ENCODE results near the gene CST1.
"Not testable (repeated sequence)": the region's sequence is repeated elsewhere in the genome, so short reads cannot be mapped to it uniquely, and the experiment has no call there.

The CST1 gene

GRCh38 chr20:23773127-23773526 is 22.4 kb upstream of the CST1 start:
- Histone ChIP-seq H3K9me3 (ENCODE audit: low read length) (no peaks in the 10 kb centered on the region), H3K27me3 (ENCODE audit: control insufficient read depth in 1 of 2, insufficient read depth in 2 of 2, low read length in 2 of 2) (no peaks in the 10 kb centered on the region), H3K27ac (ENCODE audit: low read depth, low read length) (no peak overlapping the region), H3K36me3 (ENCODE audit: insufficient read depth, low read length) (no peaks in the 10 kb centered on the region), H3K4me1 (ENCODE audit: insufficient read depth, low read length) (no peaks in the 10 kb centered on the region), H3K4me3 (ENCODE audit: low read depth in 1 of 2, low read length in 2 of 2) (no peak overlapping the region), H3K9ac (ENCODE audit: low read length) (no peak overlapping the region)

- Histone ChIP-seq H3K27me3 (ENCODE audit: control insufficient read depth in 1 of 2, insufficient read depth in 2 of 2, low read length in 2 of 2) (no peaks in the 10 kb centered on the region), H3K9me3 (ENCODE audit: low read length) (no peaks in the 10 kb centered on the region), H3K27ac (ENCODE audit: low read depth, low read length) (no peak overlapping the region), H3K4me1 (ENCODE audit: insufficient read depth, low read length) (no peaks in the 10 kb centered on the region), H3K36me3 (ENCODE audit: insufficient read depth, low read length) (no peaks in the 10 kb centered on the region), H3K9ac (ENCODE audit: low read length) (no peak overlapping the region), H3K4me3 (ENCODE audit: low read depth in 1 of 2, low read length in 2 of 2) (no peak overlapping the region)
These were observed 21.3 kb upstream of the CST1 start for GRCh38 chr20:23772074-23772473.

DNA sequence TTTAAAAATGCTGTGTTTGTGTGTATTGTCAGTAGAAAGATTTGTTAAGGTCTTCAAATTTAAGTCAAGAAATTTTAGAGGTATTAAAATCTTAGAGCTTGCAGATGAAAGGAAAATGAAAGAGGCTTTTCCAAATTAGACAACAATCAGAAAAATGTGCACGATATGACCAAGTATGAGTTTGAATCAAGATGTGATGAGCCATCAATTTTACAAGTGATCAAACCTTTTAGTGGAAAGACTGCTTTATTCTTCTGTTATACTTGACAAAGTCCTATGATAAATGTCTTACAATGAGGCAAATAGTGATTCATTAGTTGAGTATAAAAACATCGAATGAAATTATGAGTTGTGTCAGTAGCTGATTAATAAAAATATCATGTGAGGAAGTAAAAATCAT is 19.6 kb upstream of the CST1 start:
- Histone ChIP-seq H3K27me3 (ENCODE audit: control insufficient read depth in 1 of 2, insufficient read depth in 2 of 2, low read length in 2 of 2) (no peaks in the 10 kb centered on the region), H3K4me1 (ENCODE audit: insufficient read depth, low read length) (no peaks in the 10 kb centered on the region), H3K36me3 (ENCODE audit: insufficient read depth, low read length) (no peaks in the 10 kb centered on the region), H3K4me3 (ENCODE audit: low read depth in 1 of 2, low read length in 2 of 2) (no peak overlapping the region), H3K9ac (ENCODE audit: low read length) (no peak overlapping the region), H3K27ac (ENCODE audit: low read depth, low read length) (no peak overlapping the region), H3K9me3 (ENCODE audit: low read length) (no peaks in the 10 kb centered on the region)

GRCh38 chr20:23768520-23768919 is 17.8 kb upstream of the CST1 start:
- not testable (repeated sequence) for H3K9me3 ChIP-seq (ENCODE audit: low read length); H3K27ac ChIP-seq (ENCODE audit: low read depth, low read length); H3K4me3 ChIP-seq (ENCODE audit: low read depth in 1 of 2, low read length in 2 of 2); H3K27me3 ChIP-seq (ENCODE audit: control insufficient read depth in 1 of 2, insufficient read depth in 2 of 2, low read length in 2 of 2); H3K4me1 ChIP-seq (ENCODE audit: insufficient read depth, low read length); H3K9ac ChIP-seq (ENCODE audit: low read length); H3K36me3 ChIP-seq (ENCODE audit: insufficient read depth, low read length)

DNA sequence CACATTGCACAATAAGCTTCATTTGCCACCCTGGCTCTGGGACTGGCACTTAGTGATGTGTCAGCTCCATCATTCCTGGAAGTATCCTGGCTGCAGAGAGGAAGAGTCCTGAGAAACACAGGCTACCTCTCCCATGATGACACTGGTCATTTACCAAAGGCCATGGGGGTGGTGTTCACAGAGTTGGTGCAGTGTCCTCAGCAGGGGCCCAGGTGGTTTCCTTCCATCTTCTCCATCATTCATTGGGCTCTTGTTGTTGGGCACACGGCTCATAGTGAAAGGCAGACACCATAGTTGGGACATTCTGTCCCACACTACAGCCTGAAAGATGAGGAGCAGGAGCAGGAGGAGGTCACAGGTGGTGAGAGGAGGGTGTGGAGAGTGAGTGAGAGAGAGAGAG is 15.8 kb upstream of the CST1 start:
- no peaks in the 10 kb centered on the region for H3K9me3 ChIP-seq (ENCODE audit: low read length)
- H3K9ac ChIP-seq (ENCODE audit: low read length) = no peak overlapping the region
- no peak overlapping the region for H3K27ac ChIP-seq (ENCODE audit: low read depth, low read length)
- H3K4me3 ChIP-seq (ENCODE audit: low read depth in 1 of 2, low read length in 2 of 2) = no peak overlapping the region
- no peaks in the 10 kb centered on the region for H3K36me3 ChIP-seq (ENCODE audit: insufficient read depth, low read length)
- no peaks in the 10 kb centered on the region for H3K4me1 ChIP-seq (ENCODE audit: insufficient read depth, low read length)
- no peaks in the 10 kb centered on the region for H3K27me3 ChIP-seq (ENCODE audit: control insufficient read depth in 1 of 2, insufficient read depth in 2 of 2, low read length in 2 of 2)

GRCh38 chr20:23765578-23765977 is 14.8 kb upstream of the CST1 start:
- no peaks in the 10 kb centered on the region for H3K9me3 ChIP-seq (ENCODE audit: low read length)
- H3K4me1 ChIP-seq (ENCODE audit: insufficient read depth, low read length) = no peaks in the 10 kb centered on the region
- no peak overlapping the region for H3K9ac ChIP-seq (ENCODE audit: low read length)
- H3K4me3 ChIP-seq (ENCODE audit: low read depth in 1 of 2, low read length in 2 of 2) = no peak overlapping the region
- H3K27me3 ChIP-seq (ENCODE audit: control insufficient read depth in 1 of 2, insufficient read depth in 2 of 2, low read length in 2 of 2) = no peaks in the 10 kb centered on the region
- no peaks in the 10 kb centered on the region for H3K36me3 ChIP-seq (ENCODE audit: insufficient read depth, low read length)
- H3K27ac ChIP-seq (ENCODE audit: low read depth, low read length) = no peak overlapping the region

DNA sequence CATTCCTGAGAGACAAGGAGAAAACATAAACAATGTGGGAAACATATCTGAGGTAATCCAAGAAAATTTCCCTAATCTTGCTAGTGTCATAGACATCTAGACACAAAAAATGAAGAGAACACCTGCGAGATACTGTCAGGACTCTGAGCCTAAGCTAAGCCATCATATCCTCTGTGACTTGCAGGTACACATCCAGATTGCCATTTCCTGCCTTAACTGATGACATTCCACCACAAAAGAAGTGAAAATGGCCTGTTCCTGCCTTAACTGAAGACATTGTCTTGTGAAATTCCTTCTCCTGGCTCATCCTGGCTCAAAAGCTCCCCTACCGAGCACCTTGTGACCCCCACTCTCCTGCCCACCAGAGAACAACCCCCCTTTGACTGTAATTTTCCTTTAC is 13.9 kb upstream of the CST1 start:
- not testable (repeated sequence) for H3K4me1 ChIP-seq (ENCODE audit: insufficient read depth, low read length); H3K27me3 ChIP-seq (ENCODE audit: control insufficient read depth in 1 of 2, insufficient read depth in 2 of 2, low read length in 2 of 2); H3K9me3 ChIP-seq (ENCODE audit: low read length); H3K27ac ChIP-seq (ENCODE audit: low read depth, low read length); H3K36me3 ChIP-seq (ENCODE audit: insufficient read depth, low read length); H3K4me3 ChIP-seq (ENCODE audit: low read depth in 1 of 2, low read length in 2 of 2); H3K9ac ChIP-seq (ENCODE audit: low read length)

- H3K27ac ChIP-seq (ENCODE audit: low read depth, low read length) = no peak overlapping the region
- no peak overlapping the region for H3K4me3 ChIP-seq (ENCODE audit: low read depth in 1 of 2, low read length in 2 of 2)
- no peaks in the 10 kb centered on the region for H3K4me1 ChIP-seq (ENCODE audit: insufficient read depth, low read length)
- no peaks in the 10 kb centered on the region for H3K36me3 ChIP-seq (ENCODE audit: insufficient read depth, low read length)
- no peak overlapping the region for H3K9ac ChIP-seq (ENCODE audit: low read length)
- H3K9me3 ChIP-seq (ENCODE audit: low read length) = no peaks in the 10 kb centered on the region
- H3K27me3 ChIP-seq (ENCODE audit: control insufficient read depth in 1 of 2, insufficient read depth in 2 of 2, low read length in 2 of 2) = no peaks in the 10 kb centered on the region
These were observed 12.6 kb upstream of the CST1 start for GRCh38 chr20:23763345-23763744.

GRCh38 chr20:23759306-23759940 is 8.7 kb upstream of the CST1 start:
- no peaks in the 10 kb centered on the region for H3K36me3 ChIP-seq (ENCODE audit: insufficient read depth, low read length)
- no peaks in the 10 kb centered on the region for H3K27me3 ChIP-seq (ENCODE audit: control insufficient read depth in 1 of 2, insufficient read depth in 2 of 2, low read length in 2 of 2)
- H3K4me1 ChIP-seq (ENCODE audit: insufficient read depth, low read length) = no peaks in the 10 kb centered on the region
- H3K9me3 ChIP-seq (ENCODE audit: low read length) = no peaks in the 10 kb centered on the region
- no peak overlapping the region for H3K9ac ChIP-seq (ENCODE audit: low read length)
- H3K4me3 ChIP-seq (ENCODE audit: low read depth in 1 of 2, low read length in 2 of 2) = no peak overlapping the region
- H3K27ac ChIP-seq (ENCODE audit: low read depth, low read length) = no peak overlapping the region

DNA sequence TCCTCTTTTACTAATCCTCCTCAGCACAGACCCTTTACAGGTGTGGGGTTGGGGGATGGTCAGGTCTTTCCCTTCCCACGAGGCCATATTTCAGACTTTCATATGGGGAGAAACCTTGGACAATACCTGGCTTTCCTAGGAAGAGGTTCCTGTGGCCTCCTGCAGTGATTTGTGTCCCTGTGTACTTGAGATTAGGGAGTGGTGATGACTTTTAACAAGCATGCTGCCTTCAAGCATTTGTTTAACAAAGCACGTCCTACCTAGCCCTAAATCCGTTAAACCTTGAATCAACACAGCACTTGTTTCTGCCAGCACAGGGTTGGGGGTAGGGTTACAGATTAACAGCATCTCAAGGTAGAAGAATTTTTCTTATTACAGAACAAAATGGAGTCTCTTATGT is 6.1 kb upstream of the CST1 start:
- not testable (repeated sequence) for H3K27ac ChIP-seq (ENCODE audit: low read depth, low read length); H3K9ac ChIP-seq (ENCODE audit: low read length); H3K36me3 ChIP-seq (ENCODE audit: insufficient read depth, low read length); H3K4me1 ChIP-seq (ENCODE audit: insufficient read depth, low read length); H3K27me3 ChIP-seq (ENCODE audit: control insufficient read depth in 1 of 2, insufficient read depth in 2 of 2, low read length in 2 of 2); H3K9me3 ChIP-seq (ENCODE audit: low read length); H3K4me3 ChIP-seq (ENCODE audit: low read depth in 1 of 2, low read length in 2 of 2)

GRCh38 chr20:23755131-23755611 is 4.4 kb upstream of the CST1 start:
- not testable (repeated sequence) for H3K9me3 ChIP-seq (ENCODE audit: low read length); H3K9ac ChIP-seq (ENCODE audit: low read length); H3K4me1 ChIP-seq (ENCODE audit: insufficient read depth, low read length); H3K27me3 ChIP-seq (ENCODE audit: control insufficient read depth in 1 of 2, insufficient read depth in 2 of 2, low read length in 2 of 2); H3K4me3 ChIP-seq (ENCODE audit: low read depth in 1 of 2, low read length in 2 of 2); H3K27ac ChIP-seq (ENCODE audit: low read depth, low read length); H3K36me3 ChIP-seq (ENCODE audit: insufficient read depth, low read length)

DNA sequence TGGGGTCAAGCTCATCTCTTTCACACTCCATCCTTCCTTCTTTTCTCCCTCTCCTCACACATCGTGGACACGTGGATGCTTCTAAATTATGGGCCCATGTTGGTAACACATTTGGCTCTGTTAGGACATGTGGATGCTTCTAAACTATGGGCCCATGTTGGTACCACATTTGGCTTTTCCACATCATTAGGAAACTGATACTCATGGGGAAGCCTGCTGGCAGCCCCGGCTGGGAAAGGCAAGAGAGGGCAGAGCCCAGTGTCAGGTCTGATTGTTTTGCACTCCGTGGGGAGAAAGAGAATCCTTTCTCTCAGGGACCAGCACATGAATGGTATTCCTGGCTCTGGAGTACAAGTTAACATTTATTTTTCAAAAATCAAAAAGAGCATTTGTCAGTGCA is 4.0 kb upstream of the CST1 start:
- no peak overlapping the region for H3K9ac ChIP-seq (ENCODE audit: low read length)
- no peaks in the 10 kb centered on the region for H3K27me3 ChIP-seq (ENCODE audit: control insufficient read depth in 1 of 2, insufficient read depth in 2 of 2, low read length in 2 of 2)
- no peaks in the 10 kb centered on the region for H3K4me1 ChIP-seq (ENCODE audit: insufficient read depth, low read length)
- no peak overlapping the region for H3K27ac ChIP-seq (ENCODE audit: low read depth, low read length)
- no peak overlapping the region for H3K4me3 ChIP-seq (ENCODE audit: low read depth in 1 of 2, low read length in 2 of 2)
- no peaks in the 10 kb centered on the region for H3K36me3 ChIP-seq (ENCODE audit: insufficient read depth, low read length)
- no peaks in the 10 kb centered on the region for H3K9me3 ChIP-seq (ENCODE audit: low read length)
